Erythroblast (primary cell): Measurements from ENCODE around the gene IRF2BP2.

ENCODE experiments used
- GATA1 ChIP-seq: IDR thresholded peaks from 2 replicates; pipeline ENCODE4 v1.6.1; 2011; ENCODE audit warnings: low read depth, mild to moderate bottlenecking, control low read depth, low read length, moderate library complexity
- POLR2A ChIP-seq: IDR thresholded peaks from 2 replicates; pipeline ENCODE4 v1.6.1; 2011; ENCODE audit warnings: mild to moderate bottlenecking, low read length

DNA sequence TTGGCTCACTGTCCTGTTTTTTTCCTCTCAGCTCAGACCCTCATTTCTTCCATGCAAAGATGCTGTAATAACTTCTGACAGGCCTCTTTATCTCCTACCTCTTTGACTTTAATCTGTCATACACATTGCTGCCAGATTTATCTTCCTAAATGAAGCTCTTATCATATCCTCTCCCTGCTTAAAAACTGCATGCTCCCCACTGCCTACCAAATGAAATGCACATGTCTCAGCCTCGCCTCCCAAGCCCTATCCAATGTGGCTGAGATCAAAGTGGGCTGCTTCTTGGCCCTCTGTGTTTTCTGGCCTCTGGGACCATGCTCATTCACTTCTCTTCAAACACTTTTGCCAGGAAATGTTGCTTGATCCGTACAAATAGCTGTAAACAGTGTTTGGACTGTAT, 38.3 kb downstream of the IRF2BP2 start:
- TF ChIP-seq POLR2A, result no peak
- no peak for TF ChIP-seq GATA1
